ENCODE data around the gene FAU. TPM values are rescaled to one million over a fixed set of nuclear protein-coding genes. Genes with fewer than 3 reads are reported as not detected.

Gene FAU
- total RNA-seq, 1 donor from 2014 or later: 1,020 TPM

DNA sequence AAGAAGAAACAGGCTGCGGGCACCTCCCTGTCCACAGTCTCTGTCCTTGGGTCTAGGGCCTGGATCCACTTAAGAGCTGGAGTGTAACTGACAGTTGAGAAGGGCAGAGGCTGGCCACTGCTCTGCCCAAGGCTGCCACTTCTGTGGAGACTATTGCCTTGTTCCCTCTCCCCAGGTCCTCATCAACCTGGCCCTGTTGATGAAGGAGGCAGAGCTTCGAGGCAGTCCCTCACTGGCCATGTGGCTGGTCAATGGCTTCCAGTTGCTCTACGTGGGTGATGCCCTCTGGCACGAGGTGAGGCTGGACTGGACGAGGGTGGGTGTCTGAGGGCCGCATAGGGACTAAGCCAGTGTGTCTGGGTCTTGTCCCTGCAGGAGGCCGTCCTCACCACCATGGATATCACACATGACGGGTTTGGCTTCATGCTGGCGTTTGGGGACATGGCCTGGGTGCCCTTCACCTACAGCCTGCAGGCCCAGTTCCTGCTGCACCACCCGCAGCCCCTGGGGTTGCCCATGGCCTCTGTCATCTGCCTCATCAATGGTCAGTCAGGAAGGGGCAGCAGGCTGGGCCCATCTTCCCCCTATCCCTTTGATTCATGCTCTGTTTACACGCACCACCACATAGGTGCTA is 7.3 kb downstream of the FAU start:
- H3K9me3 Mint-ChIP-seq: no peaks in the 10 kb centered on the region

DNA sequence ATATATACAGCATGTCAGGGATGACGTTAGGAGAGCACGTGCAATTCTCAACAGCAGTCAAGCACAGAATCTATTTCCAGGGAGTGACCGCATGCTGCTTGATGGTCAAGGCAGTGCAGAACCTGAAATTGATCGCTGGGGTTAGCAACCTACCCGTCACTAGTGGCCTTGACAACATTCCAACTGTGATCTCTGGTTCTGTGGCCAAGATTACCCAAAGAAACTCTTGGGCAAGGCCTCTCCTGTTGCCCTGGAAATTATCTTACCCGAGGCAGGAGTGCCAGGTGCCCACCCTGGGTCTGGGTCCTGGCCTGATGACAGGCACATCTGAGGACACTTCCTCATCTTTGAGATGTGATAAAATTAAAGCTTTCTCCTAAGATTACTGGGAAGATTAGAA is 8.1 kb downstream of the FAU start:
- Mint-ChIP-seq H3K27me3 (ENCODE audit: insufficient read depth) (peaks cover 2% of the 10 kb centered on the region), H3K27ac (peak overlapping the region; percentile 37), H3K4me3 (peak overlapping the region; percentile 92), H3K4me1 (ENCODE audit: low read depth) (peaks cover 44% of the 10 kb centered on the region), H3K36me3 (ENCODE audit: low read depth) (peaks cover 22% of the 10 kb centered on the region), H3K9me3 (no peaks in the 10 kb centered on the region)
- intact Hi-C loops (cut with micrococcal nuclease): loop anchor here (5.0 to 10.0 kb wide), 2 partner anchors 312 to 501 kb away; partner anchors contain the start of genes MAP3K11, MAP4K2 and PCNX3
- no peak for DNase-seq (ENCODE audit: low spot score)

More for the DNA sequence above, 7.3 kb downstream of the FAU start:
- Mint-ChIP-seq H3K36me3 (ENCODE audit: low read depth) (peaks cover 26% of the 10 kb centered on the region), H3K4me3 (peak overlapping the region; percentile 92), H3K27me3 (ENCODE audit: insufficient read depth) (peaks cover 2% of the 10 kb centered on the region), H3K27ac (no peak overlapping the region), H3K4me1 (ENCODE audit: low read depth) (peaks cover 48% of the 10 kb centered on the region)
- intact Hi-C loops (cut with micrococcal nuclease): loop anchor here (5.0 to 10.0 kb wide), 2 partner anchors 312 to 500 kb away; partner anchors contain the start of genes MAP3K11, MAP4K2 and PCNX3
- no peak for DNase-seq (ENCODE audit: low spot score)

DNA sequence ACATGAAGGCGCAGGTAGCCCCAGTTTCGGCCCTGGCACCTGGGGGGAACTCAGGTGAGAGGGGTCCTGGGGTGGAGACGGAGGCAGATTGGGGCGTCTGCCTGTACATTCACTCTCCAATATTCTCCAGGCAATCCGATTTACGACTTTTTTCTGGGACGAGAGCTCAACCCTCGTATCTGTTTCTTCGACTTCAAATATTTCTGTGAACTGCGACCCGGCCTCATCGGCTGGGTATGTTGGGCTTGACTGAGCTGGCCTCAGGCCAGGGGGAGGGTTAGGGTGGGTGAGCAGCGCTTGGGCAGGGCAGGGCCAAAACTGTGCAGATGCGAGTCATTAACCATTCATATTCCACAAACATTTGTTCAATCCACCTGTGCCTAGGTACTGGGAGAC is 8.6 kb downstream of the FAU start:
- Mint-ChIP-seq H3K4me1 (ENCODE audit: low read depth) (peaks cover 39% of the 10 kb centered on the region), H3K27ac (peak overlapping the region; percentile 76), H3K36me3 (ENCODE audit: low read depth) (peaks cover 17% of the 10 kb centered on the region), H3K27me3 (ENCODE audit: insufficient read depth) (peaks cover 2% of the 10 kb centered on the region), H3K9me3 (no peaks in the 10 kb centered on the region), H3K4me3 (peak overlapping the region; percentile 92)
- DNase-seq (ENCODE audit: low spot score): no peak
- intact Hi-C loops (cut with micrococcal nuclease): loop anchor here (5.0 to 10.0 kb wide), 2 partner anchors 311 to 501 kb away; partner anchors contain the start of genes MAP3K11, MAP4K2 and PCNX3

DNA sequence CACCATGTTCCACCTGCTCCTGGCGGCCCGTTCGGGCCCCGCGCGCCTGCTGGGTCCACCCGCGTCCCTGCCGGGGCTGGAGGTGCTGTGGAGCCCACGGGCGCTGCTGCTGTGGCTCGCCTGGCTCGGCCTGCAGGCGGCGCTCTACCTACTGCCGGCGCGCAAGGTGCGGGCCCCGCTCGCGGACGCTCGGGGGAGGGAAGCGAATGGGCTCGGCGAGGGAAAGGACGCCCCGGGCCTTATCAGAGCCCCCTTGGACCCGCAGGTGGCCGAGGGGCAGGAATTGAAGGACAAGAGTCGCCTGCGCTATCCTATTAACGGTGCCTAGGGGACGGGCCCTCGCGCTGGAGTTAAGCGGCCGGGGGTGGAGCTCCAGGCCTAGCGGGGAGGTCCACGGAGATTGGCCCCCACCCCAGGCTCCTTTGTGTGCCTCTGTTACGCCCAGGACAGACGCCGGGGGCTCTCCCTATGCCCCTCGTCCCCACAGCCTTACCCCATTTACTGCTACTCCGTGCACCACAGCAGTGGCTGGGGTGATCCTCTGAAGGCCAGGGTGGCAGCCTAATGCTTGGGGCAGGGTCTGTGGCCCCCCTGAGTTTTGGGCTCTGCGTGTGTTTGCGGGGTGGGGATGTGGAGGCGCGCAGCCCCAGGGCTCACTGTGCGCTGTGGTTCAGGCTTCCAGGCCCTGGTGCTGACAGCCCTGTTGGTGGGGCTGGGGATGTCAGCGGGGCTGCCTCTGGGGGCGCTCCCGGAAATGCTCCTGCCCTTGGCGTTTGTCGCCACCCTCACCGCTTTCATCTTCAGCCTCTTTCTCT is 9.2 kb downstream of the FAU start:
- H3K9me3 Mint-ChIP-seq: no peaks in the 10 kb centered on the region

DNA sequence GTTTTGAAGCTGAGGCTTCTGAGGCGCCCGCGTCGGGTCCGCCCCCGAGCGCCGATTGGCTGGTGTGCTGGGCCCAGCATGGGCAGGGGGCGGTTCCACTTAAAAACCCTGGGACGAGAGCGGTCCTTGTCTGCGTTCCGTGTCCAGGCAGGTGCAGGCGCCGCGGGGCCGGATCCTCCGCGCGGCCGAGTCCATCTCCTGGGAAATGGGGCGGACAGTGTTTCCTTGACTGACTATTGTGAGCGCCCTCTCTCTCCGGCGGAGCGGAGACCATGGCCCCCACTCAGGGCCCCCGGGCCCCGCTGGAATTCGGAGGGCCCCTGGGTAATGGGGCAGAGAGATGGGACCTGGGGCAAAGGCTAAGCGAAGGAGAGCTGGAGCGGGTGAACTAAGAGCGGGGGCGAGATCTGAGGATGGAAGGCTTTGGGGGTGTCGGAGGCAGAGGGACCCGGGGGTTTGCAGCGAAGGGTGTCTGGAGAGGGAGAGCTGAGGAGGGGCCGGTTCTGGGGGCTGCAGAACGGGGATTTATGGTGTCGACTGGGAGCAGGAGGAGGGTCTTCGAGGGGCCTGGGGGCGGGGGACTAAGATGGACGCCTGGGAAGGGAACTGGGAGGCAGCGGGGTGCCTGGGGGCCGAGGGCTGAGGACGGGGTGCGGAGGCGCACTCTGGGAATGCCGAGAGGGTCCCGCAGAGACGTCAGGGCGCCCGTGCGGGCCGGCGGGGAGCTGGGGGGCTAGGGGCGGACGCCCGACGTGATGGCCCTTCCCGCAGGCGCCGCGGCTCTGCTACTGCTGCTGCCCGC is 10.0 kb downstream of the FAU start, which contains the start of gene TM7SF2:
Gene TM7SF2, plus strand, starts transcription at position 129 of the 802 bp plus-strand sequence. Its CDS starts 144 bp downstream, at position 273.
- Mint-ChIP-seq H3K27ac (peak within 1 kb of the TSS; percentile 89), H3K27me3 (ENCODE audit: insufficient read depth) (peaks cover 2% of the 10 kb centered on the region), H3K36me3 (ENCODE audit: low read depth) (peaks cover 11% of the 10 kb centered on the region), H3K4me3 (peak within 1 kb of the TSS; percentile 92), H3K4me1 (ENCODE audit: low read depth) (peaks cover 34% of the 10 kb centered on the region), H3K9me3 (no peaks in the 10 kb centered on the region)
- peak; percentile 91 for DNase-seq (ENCODE audit: low spot score)
- intact Hi-C loops (cut with micrococcal nuclease): loop anchor here (1.0 to 10.0 kb wide), 4 partner anchors 69 to 503 kb away; partner anchors contain the start of genes CAPN1, MAP3K11, MAP4K2 and PCNX3

More for the DNA sequence above, 9.2 kb downstream of the FAU start:
- H3K27ac Mint-ChIP-seq: peak overlapping the region; percentile 76
- peak; percentile 69 for DNase-seq (ENCODE audit: low spot score)
- H3K4me1 Mint-ChIP-seq (ENCODE audit: low read depth): peaks cover 35% of the 10 kb centered on the region
- H3K36me3 Mint-ChIP-seq (ENCODE audit: low read depth): peaks cover 14% of the 10 kb centered on the region
- intact Hi-C loops (cut with micrococcal nuclease): loop anchor here (5.0 to 10.0 kb wide), 2 partner anchors 310 to 502 kb away; partner anchors contain the start of genes MAP3K11, MAP4K2 and PCNX3
- peaks cover 2% of the 10 kb centered on the region for H3K27me3 Mint-ChIP-seq (ENCODE audit: insufficient read depth)
- peak overlapping the region; percentile 92 for H3K4me3 Mint-ChIP-seq

DNA sequence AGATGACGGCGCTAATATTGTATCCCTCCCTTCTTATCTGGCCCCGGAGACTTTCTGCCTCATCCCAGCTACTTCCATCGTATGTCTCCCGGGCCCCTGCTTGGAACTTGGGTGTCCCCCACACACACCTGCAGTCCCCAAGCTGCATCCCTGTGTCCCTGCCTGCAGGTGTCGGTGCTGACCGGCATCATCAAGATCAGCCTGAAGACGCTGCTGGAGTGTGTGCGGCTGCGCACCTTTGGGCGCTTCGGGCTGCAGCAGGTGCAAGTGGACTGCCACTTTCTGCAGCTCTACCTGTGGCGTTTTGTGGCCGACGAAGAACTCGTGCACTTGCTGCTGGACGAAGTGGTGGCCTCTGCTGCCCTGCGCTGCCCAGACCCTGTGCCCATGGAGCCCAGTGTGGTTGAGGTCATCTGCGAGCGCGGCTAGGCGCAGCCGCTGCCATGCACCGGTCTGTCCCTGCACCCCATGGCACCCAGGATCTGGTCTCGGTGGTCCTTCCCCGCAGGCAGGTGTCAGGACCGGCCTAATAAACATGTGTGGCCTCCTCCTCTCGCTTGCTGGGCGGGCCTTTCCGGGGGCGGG is 10.7 kb downstream of the FAU start:
- DNase-seq (ENCODE audit: low spot score): no peak
- H3K4me1 Mint-ChIP-seq (ENCODE audit: low read depth): peaks cover 34% of the 10 kb centered on the region
- H3K4me3 Mint-ChIP-seq: peak overlapping the region; percentile 92
- peak overlapping the region; percentile 89 for H3K27ac Mint-ChIP-seq
- intact Hi-C loops (cut with micrococcal nuclease): loop anchor here (1.0 to 10.0 kb wide), 4 partner anchors 70 to 504 kb away; partner anchors contain the start of genes CAPN1, MAP3K11, MAP4K2 and PCNX3
- H3K27me3 Mint-ChIP-seq (ENCODE audit: insufficient read depth): peaks cover 2% of the 10 kb centered on the region
- H3K36me3 Mint-ChIP-seq (ENCODE audit: low read depth): peaks cover 11% of the 10 kb centered on the region
- no peaks in the 10 kb centered on the region for H3K9me3 Mint-ChIP-seq

DNA sequence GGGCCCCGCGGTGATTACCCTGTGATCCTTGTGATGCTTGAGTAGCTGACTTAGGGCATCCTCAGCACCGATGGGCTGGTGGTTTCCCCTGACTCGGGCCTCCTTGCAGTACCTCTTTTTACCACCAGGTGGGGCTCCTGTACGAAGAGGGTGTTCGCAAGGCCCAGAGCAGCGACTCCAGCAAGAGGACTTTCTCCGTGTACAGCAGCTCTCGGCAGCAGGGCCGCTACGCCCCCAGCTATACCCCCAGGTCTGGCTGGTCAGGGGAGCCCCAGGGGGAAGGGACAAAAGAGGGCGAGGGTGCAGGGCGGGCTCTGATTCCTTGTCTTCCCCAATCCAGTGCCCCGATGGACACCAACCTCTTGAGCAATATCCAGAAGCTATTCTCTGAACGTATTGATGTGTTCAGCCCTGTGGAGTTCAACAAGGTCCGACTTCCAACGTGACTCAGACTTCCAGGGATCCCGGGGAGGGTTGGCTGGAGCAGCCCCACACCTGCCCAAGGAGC is 11.5 kb downstream of the FAU start:
- Mint-ChIP-seq H3K36me3 (ENCODE audit: low read depth) (peaks cover 9% of the 10 kb centered on the region), H3K4me1 (ENCODE audit: low read depth) (peaks cover 39% of the 10 kb centered on the region), H3K27ac (peak overlapping the region; percentile 53), H3K27me3 (ENCODE audit: insufficient read depth) (peaks cover 2% of the 10 kb centered on the region), H3K4me3 (peak overlapping the region; percentile 11), H3K9me3 (no peaks in the 10 kb centered on the region)
- intact Hi-C loops (cut with micrococcal nuclease): loop anchor here (1.0 to 10.0 kb wide), 4 partner anchors 14 to 504 kb away; partner anchors contain the start of genes CDCA5, MAP3K11, MAP4K2 and PCNX3
- DNase-seq (ENCODE audit: low spot score): peak; percentile 90

DNA sequence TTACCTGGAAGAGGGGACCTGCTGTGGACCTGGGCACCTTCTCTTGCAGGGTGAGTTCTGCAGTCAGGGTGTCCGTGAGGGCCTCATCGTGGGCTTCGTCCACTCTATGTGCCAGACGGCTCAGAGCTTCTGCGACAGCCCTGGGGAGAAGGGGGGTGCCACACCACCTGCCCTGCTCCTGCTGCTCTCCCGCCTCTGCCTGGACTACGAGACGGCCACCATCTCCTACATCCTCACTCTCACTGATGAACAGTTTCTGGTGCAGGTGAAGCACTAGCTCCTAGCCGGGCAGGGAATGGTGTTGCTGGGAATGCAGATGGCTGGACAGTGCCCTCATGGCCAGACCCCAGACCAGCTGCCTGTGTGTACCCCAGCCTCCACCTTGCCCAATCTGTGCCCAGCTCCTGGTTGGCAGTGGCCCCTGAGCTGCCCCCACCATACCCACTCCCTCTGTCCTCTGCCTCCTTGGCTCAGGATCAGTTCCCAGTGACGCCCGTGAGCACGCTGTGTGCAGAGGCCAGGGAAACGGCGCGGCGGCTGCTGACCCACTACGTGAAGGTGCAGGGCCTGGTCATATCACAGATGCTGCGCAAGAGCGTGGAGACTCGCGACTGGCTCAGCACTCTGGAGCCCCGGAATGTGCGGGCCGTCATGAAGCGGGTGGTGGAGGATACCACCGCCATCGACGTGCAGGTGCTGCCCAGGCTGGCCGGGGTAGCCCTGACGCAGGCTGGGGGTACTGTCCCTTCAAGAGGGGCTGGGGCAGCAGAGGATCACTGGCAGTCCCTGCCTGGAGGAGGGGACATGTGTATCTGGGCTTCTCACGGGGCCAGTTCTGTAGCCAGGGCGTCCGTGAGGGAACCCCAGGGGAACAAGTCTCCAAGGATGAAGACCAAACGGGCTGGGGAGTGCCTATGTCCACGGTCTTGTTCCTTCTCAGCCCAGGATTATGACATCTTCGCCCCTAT is 12.4 kb downstream of the FAU start:
- Mint-ChIP-seq H3K4me3 (no peak overlapping the region), H3K36me3 (ENCODE audit: low read depth) (peaks cover 10% of the 10 kb centered on the region), H3K4me1 (ENCODE audit: low read depth) (peaks cover 44% of the 10 kb centered on the region), H3K27ac (no peak overlapping the region), H3K27me3 (ENCODE audit: insufficient read depth) (peaks cover 2% of the 10 kb centered on the region), H3K9me3 (no peaks in the 10 kb centered on the region)
- DNase-seq (ENCODE audit: low spot score): no peak
- intact Hi-C loops (cut with micrococcal nuclease): loop anchor here (1.0 to 10.0 kb wide), 4 partner anchors 13 to 505 kb away; partner anchors contain the start of genes CDCA5, MAP3K11, MAP4K2 and PCNX3

DNA sequence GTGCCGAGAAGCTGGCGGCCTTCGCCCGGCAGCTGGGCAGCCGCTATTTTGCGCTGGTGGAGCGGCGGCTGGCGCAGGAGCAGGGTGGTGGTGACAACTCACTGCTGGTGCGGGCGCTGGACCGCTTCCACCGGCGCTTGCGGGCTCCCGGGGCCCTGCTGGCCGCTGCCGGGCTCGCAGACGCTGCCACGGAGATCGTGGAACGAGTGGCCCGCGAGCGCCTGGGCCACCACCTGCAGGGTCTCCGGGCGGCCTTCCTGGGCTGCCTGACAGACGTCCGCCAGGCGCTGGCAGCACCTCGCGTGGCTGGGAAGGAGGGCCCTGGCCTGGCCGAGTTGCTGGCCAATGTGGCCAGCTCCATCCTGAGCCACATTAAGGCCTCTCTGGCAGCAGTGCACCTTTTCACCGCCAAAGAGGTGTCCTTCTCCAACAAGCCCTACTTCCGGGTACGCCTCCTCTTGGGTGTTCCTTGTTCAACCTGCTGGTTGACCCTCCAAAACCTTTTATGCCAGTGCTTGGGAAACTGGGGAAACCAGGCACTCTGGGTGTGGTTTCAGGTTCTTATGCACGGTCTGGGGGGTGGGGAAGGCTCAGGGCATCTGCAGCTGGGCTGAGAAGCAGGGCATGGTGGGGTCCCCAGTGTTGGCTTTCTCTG is 13.3 kb downstream of the FAU start:
- H3K4me3 Mint-ChIP-seq: no peak overlapping the region
- peaks cover 14% of the 10 kb centered on the region for H3K36me3 Mint-ChIP-seq (ENCODE audit: low read depth)
- no peak overlapping the region for H3K27ac Mint-ChIP-seq

DNA sequence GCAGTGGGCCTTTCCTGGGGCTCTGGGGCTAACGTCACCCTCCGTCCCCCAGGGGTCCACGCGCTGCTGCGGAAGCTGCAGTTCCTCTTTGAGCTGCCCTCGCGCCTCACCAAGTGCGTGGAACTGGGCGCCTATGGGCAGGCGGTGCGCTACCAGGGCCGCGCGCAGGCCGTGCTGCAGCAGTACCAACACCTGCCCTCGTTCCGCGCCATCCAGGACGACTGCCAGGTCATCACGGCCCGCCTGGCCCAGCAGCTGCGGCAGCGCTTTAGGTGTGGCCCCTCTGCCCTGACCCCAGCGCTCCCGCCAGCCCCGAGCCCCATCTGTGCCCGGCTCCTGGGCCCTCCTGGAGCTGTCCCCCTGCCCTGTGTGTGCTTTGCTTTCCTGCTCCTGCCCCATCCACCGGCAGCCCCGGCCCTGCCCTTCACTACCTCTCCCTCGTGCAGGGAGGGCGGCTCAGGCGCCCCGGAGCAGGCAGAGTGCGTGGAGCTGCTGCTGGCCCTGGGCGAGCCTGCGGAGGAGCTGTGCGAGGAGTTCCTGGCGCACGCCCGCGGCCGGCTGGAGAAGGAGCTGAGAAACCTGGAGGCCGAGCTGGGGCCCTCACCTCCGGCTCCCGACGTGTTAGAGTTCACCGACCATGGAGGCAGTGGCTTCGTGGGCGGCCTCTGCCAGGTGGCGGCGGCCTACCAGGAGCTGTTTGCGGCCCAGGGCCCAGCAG is 14.0 kb downstream of the FAU start:
- Mint-ChIP-seq H3K4me1 (ENCODE audit: low read depth) (peaks cover 38% of the 10 kb centered on the region), H3K9me3 (no peaks in the 10 kb centered on the region), H3K4me3 (no peak overlapping the region), H3K27me3 (ENCODE audit: insufficient read depth) (peaks cover 2% of the 10 kb centered on the region), H3K27ac (no peak overlapping the region), H3K36me3 (ENCODE audit: low read depth) (peaks cover 18% of the 10 kb centered on the region)
- DNase-seq (ENCODE audit: low spot score): no peak
- intact Hi-C loops (cut with micrococcal nuclease): no loop called here

More for the DNA sequence above, 13.3 kb downstream of the FAU start:
- intact Hi-C loops (cut with micrococcal nuclease): no loop called here
- Mint-ChIP-seq H3K4me1 (ENCODE audit: low read depth) (peaks cover 45% of the 10 kb centered on the region), H3K27me3 (ENCODE audit: insufficient read depth) (peaks cover 2% of the 10 kb centered on the region), H3K9me3 (no peaks in the 10 kb centered on the region)
- DNase-seq (ENCODE audit: low spot score): no peak

All from activated T-helper 1 cell treated with anti-CD3 and anti-CD28 coated beads, Interleukin-12 subunit alpha, Interleukin-12 subunit beta, Interleukin-2, Interleukin-4 antibody, amounts not matched to agents 30 ng/mL and 10 ng/mL and 1 ng/mL, durations not matched to agents 14 hours and 24 hours and 36 hours (primary cell).